Cerebellar nuclear complex (tissue), 1 donor: ENCODE data around the gene ACTR2.
"Not testable (repeated sequence)": the region's sequence is repeated elsewhere in the genome, so short reads cannot be mapped to it uniquely, and the experiment has no call there.

Experiments
- DNase-seq, 2 experiments: peaks; one replicate each; lab custom pipeline; 2025; lab: John Stamatoyannopoulos, UW

Gene ACTR2

DNA sequence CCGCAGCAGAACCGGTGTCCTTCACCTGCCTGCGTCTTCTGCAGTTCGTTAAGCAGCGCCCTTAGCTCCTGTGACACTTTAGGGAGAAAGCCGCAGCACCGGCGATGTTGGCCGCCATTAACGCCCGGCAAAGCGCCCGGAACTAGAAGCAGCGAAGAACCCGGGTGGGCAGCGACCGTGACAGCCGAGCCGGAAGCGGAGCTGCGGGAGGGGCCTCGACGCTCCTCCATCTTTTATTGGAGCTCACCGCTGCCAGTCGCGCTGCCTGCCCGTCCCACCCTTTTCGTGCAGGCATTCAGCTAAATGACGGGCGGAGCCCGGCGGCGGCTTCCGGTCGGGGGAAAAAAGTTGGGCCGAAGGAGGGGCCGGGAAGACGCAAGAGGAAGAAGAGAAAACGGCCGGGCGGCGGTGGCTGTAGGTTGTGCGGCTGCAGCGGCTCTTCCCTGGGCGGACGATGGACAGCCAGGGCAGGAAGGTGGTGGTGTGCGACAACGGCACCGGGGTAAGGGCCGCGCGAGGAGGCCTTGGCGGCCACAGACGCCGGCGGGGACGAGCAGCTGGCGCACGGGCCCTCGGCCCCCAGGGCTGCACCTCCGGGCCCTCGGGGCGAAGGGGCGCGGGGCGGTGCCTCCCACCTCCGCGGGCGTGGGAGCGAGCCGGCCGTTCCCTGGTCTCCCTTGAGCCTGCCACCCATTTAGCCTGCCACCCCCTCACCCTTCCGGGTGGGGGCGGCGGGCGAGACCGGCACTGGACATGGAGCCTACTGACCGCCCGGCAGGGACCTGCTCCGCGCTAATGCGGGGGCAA, at the start of gene ACTR2:
TSS of gene ACTR2 (plus strand) at position 376 of the 807 bp plus-strand sequence. CDS start at position 455, 79 bp downstream.
- DNase-seq = peak; percentile 75 to 82

DNA sequence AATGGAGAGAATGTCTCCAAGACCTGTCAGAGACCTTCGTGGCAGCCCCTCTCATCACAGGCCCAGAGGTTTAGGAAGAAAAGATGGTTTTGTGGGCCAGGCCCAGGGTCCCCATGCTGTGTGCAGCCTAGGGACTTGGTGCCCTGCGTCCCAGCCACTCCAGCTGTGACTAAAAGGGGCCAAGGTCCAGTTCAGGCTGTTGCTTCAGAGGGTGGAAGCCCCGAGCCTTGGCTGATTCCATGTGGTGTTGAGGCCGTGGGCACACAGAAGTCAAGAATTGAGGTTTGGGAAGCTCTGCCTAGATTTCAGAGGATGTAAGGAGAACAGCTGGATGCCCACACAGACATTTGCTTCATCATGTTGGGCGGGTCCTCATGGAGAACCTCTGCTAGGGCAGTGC, 45.1 kb upstream of the ACTR2 start:
- no peak for DNase-seq

GRCh38 chr2:65183406-65183805, 44.2 kb upstream of the ACTR2 start:
- not testable (repeated sequence) for DNase-seq

DNA sequence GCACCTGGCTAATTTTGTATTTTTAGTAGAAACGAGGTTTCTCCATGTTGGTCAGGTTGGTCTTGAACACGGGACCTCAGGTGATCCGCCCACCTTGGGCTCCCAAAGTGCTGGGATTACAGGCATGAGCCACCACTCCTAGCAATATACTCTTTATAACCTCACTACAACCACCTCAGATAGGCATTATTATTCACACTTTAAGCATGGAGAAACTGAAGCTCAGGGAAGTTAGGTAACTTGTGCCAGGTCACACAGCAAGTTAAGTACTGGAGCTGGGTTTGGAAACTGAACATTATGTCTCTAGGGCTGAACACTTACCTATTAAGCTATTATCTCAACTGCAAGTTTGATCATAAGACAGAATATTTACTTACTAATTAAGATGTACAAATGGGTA, 42.6 kb upstream of the ACTR2 start:
- DNase-seq = no peak

DNA sequence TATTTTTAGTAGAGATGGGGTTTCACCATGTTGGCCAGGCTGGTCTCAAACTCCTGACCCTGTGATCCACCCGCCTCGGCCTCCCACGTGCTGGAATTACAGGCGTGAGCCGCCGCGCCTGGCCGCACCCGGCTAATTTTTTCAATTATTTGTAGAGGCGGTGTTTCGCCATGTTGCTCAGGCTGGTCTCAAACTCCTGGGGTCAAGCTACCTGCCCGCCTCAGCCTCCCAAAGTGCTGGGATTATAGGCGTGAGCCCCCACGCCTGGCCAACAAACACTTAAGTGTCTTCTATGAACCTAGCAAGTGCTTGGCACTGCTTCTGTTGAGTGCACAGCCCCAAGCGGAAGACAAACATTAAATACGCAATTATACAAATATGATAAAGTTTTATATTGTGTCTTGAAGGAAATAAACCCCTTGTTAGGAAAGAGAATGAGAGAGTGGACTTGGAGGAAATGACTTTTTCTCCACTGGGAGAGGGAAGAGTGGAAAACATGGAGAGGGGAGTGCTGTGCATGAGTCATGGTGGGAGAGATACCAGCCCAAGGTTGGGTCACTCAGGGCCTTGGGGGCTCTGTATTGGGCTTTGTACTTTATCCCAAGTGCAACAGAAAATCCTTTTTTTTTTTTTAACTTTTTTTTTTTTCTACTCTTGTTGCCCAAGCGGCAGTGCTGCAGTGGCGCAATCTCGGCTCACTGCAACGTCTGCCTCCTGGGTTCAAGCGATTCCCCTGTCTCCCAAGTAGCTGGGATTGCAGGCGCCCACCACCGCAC, 41.4 kb upstream of the ACTR2 start:
- no peak for DNase-seq

GRCh38 chr2:65186872-65187851, 40.5 kb upstream of the ACTR2 start:
- peak in 1 of 2 experiments; percentile 27 for DNase-seq

- DNase-seq = no peak
Observed at GRCh38 chr2:65193446-65193845, 34.2 kb upstream of the ACTR2 start.

GRCh38 chr2:65198737-65199136, 28.9 kb upstream of the ACTR2 start:
- no peak for DNase-seq

DNA sequence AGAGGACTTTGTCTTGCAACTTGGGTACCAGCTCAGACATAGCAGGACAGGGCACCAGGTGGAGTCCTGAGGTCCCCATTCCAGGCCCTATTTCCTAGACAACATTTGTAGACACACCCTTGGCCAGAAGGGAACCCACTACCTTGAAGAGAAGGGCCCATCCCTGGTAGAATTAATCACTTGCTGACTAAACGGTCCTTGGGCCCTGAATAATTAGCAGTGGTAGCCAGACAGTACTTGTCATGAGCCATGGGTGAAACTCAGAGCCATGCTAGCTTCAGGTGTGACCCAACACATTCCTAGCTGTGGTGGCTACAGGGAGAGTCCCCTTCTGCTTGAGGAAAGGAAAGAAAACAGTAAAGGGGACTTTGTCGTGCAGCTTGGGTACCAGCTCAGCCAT, 28.5 kb upstream of the ACTR2 start:
- DNase-seq = no peak

GRCh38 chr2:65199891-65200290, 27.7 kb upstream of the ACTR2 start:
- no peak for DNase-seq

GRCh38 chr2:65204461-65205210, 23.0 kb upstream of the ACTR2 start:
- no peak for DNase-seq

- DNase-seq = no peak
Observed at GRCh38 chr2:65212115-65212514, 15.5 kb upstream of the ACTR2 start.

GRCh38 chr2:65212619-65213018, 15.0 kb upstream of the ACTR2 start:
- no peak for DNase-seq

DNA sequence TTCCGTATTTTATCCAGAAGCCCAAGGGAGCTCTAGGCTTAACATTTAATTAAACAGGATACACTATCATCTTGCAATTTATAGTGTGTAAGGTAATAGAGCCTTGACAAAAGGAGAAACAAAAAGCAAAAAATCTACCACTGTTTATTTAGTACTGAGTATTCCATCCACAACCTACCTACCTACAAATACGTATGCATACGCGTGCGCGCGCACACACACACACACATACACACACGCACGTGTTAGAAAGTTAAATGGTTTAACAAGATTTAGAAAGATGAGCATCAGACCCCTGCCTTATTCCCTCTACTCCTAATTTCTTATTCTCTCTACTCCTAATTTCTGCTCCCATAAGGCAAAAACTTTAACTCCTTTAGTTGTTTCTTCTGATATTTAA, 14.6 kb upstream of the ACTR2 start:
- DNase-seq = no peak

DNA sequence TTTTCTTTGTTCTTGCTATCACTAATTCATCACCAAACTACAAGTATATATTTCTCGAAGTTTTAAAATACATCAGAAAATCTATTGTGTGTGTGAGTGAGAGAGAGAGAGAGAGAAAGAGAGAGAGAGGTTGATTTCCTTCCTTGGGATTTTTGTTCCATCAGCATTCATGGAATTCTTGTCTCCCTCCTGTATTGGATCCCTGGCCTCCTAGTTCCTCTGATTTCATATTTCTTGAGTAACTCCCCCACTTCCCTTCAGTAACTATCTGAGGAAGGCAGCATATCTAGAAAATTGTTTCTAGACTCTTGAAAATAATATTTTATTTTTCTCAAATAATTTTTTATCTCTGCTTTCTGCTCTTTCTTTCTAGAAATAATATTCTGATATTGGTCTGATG, 13.3 kb upstream of the ACTR2 start:
- no peak for DNase-seq

GRCh38 chr2:65214843-65215242, 12.8 kb upstream of the ACTR2 start:
- DNase-seq = no peak

DNA sequence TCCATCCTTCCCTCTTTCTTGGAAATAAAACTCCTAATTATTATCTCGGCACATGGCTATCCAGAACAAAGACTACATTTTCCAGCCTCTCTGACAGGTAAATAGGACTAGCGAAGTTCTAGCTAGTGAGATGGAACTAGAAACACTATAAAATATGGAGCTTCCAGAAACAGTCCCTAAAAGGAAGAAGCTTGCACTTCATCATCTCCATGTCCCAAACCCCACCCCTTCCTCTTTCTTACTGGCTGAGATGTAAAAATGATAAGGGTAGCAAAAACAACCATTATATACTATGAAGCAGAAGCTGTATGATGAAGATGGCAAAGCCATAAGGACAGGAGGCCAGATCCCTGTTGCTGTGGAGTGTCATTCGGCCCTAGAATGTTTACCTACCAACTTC, 11.7 kb upstream of the ACTR2 start:
- no peak for DNase-seq

DNA sequence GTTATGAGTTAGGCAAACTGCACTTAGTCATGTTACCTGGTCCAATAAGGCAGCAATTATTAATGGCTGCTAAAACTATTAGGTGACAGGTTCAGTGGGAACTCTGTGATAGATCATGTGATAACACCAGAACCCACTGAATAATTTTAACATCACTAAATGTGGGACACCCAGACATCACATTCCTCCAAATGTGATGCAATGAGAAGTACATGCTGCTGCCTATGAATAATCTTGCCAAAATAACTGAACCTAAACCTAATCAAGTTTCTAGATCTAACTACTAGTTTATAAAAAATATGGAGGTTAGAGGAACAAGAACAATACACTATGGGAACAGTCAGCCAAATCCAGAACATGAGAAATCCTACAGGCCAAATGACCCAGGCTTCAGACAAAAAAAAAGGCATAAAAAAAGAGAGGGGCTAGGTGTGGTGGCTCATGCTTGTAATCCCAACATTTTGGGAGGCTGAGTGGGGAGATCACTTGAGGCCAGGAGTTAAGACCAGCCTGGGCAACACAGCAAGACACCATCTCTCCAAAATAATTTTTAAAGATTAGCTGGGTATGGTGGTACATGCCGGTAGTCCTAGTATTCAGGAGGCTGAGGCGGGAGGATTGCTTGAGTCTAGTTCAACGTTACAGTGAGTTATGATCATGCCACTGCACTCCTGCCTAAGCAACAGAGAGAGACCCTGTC, 7.0 kb upstream of the ACTR2 start:
- DNase-seq = no peak

DNA sequence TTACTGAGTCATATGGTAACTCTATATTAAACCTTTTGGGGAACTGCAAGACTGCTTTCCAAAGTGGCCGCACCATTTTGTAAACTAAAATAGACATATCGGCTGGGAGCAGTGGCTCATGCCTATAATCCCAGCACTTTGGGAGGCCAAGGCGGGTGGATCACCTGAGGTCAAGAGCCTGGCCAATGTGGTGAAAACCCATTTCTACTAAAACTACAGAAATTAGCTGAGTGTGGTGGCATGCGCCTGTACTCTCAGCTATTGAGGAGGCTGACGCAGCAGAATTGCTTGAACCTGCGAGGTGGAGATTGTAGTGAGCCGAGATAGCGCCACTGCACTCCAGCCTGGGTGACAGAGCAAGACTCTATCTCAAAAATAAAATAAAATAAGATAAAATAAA, 6.4 kb upstream of the ACTR2 start:
- not testable (repeated sequence) for DNase-seq

- no peak for DNase-seq
Observed at GRCh38 chr2:65227020-65227455, 593 bp upstream of the ACTR2 start.
